Ovary (tissue), 3 donors: Measurements from ENCODE around the gene ALKBH3.

Source experiments
- EP300 ChIP-seq: sonication (generic); formaldehyde crosslinking; IDR thresholded peaks from one replicate; pipeline ENCODE4 v1.6.1; 2017; ENCODE audit warnings: antibody characterized with exemption
- POLR2A ChIP-seq: fragments of 450-650 bp; IDR thresholded peaks from one replicate; pipeline ENCODE4 v1.6.1; 2017; ENCODE audit warnings: antibody characterized with exemption, mild to moderate bottlenecking, moderate library complexity
- TF ChIP-seq, protein P1 (sequence below), 3 donors: fragments of 450-650 bp in 2 of 3; fragments of 200-600 bp in 1 of 3; IDR thresholded peaks; one replicate each; pipeline versions ENCODE4 v1.5.1 to v1.8.0; 2016 to 2022; ENCODE audit warnings: antibody characterized with exemption in 3 of 3, mild to moderate bottlenecking in 1 of 3
- donor health status: DM: no; HTN: no; CAD: no.

DNA sequence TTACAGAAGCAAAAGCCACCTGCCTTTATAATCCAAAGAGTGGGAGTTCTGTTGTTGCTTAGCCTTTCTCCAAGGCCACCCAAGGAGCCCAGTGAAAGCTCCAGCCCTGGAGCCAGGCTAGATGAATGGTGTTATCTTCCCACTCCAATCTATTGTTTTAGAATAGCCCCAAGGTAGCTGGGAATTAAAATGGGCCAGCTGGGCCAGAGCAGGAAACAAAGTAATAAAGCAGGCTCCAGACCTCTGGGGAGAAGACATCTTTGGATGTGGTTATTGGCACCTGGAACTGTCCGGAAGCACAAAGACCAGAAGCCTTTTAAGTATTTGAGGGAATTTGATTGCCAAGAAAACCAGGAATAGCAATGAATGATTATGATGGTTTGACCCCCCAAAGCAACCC, 70.6 kb downstream of the ALKBH3 start:
- TF ChIP-seq, protein P1, sequence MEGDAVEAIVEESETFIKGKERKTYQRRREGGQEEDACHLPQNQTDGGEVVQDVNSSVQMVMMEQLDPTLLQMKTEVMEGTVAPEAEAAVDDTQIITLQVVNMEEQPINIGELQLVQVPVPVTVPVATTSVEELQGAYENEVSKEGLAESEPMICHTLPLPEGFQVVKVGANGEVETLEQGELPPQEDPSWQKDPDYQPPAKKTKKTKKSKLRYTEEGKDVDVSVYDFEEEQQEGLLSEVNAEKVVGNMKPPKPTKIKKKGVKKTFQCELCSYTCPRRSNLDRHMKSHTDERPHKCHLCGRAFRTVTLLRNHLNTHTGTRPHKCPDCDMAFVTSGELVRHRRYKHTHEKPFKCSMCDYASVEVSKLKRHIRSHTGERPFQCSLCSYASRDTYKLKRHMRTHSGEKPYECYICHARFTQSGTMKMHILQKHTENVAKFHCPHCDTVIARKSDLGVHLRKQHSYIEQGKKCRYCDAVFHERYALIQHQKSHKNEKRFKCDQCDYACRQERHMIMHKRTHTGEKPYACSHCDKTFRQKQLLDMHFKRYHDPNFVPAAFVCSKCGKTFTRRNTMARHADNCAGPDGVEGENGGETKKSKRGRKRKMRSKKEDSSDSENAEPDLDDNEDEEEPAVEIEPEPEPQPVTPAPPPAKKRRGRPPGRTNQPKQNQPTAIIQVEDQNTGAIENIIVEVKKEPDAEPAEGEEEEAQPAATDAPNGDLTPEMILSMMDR (IDR thresholded peaks at IDR 0.05), result no peak
- TF ChIP-seq POLR2A, result no peak
- TF ChIP-seq EP300, result no peak
